Smooth muscle cell (in vitro differentiated cells): ENCODE measurements around the gene GIGYF2. TPM values are rescaled to one million over a fixed set of nuclear protein-coding genes. Genes with fewer than 3 reads are reported as not detected.

Experiments
- DNase-seq: peaks from one replicate; lab custom pipeline; 2025; ENCODE audit not compliant: unreplicated experiment; lab: John Stamatoyannopoulos, UW
- H2AFZ ChIP-seq: fragments of 200-600 bp; sonication (generic); 2 replicates; pipeline ENCODE4 v1.6.0; 2016; ENCODE audit warnings: antibody characterized with exemption, low read depth, mild to moderate bottlenecking
- H3F3A ChIP-seq: fragments of 200-600 bp; sonication (generic); 2 replicates; pipeline ENCODE4 v1.6.0; 2017; ENCODE audit warnings: antibody characterized with exemption, low read depth
- H3K27ac ChIP-seq: fragments of 200-600 bp; sonication (generic); 2 replicates; pipeline ENCODE4 v1.5.1; 2016; ENCODE audit warnings: low read depth, mild to moderate bottlenecking
- H3K27me3 ChIP-seq: fragments of 200-600 bp; sonication (generic); 2 replicates; pipeline ENCODE4 v1.6.1; 2016; ENCODE audit warnings: low read depth, mild to moderate bottlenecking
- H3K36me3 ChIP-seq: fragments of 200-600 bp; sonication (generic); 2 replicates; pipeline ENCODE4 v1.5.1; 2016; ENCODE audit warnings: low read depth
- H3K4me1 ChIP-seq: fragments of 200-600 bp; sonication (generic); 2 replicates; pipeline ENCODE4 v1.5.1; 2016; ENCODE audit warnings: low read depth
- H3K4me2 ChIP-seq: fragments of 200-600 bp; sonication (generic); 2 replicates; pipeline ENCODE4 v1.6.0; 2016; ENCODE audit warnings: mild to moderate bottlenecking
- H3K4me3 ChIP-seq: fragments of 200-600 bp; sonication (generic); 2 replicates; pipeline ENCODE4 v1.5.1; 2016; ENCODE audit warnings: mild to moderate bottlenecking
- H3K79me2 ChIP-seq: fragments of 200-600 bp; sonication (generic); 2 replicates; pipeline ENCODE4 v1.6.0; 2016; ENCODE audit warnings: low read depth, mild to moderate bottlenecking
- H3K9ac ChIP-seq: fragments of 200-600 bp; sonication (generic); 2 replicates; pipeline ENCODE4 v1.6.0; 2016; ENCODE audit warnings: low read depth
- H3K9me3 ChIP-seq: fragments of 200-600 bp; sonication (generic); replicated peaks from 2 replicates; pipeline ENCODE4 v1.5.1; 2016; ENCODE audit warnings: low read depth
- H4K20me1 ChIP-seq: fragments of 200-600 bp; sonication (generic); 2 replicates; pipeline ENCODE4 v1.6.0; 2016; ENCODE audit warnings: low read depth
- CTCF ChIP-seq: fragments of 200-600 bp; sonication (generic); IDR thresholded peaks from 2 replicates; pipeline ENCODE4 v1.5.1; 2017; ENCODE audit warnings: borderline replicate concordance, mild to moderate bottlenecking, antibody characterized with exemption; ENCODE audit not compliant: insufficient read depth, poor library complexity, severe bottlenecking
- WGBS: methylation state at CpG from one replicate; pipeline ENCODE4 v1.1.7; 2016; ENCODE audit warnings: low lambda C conversion rate; 5-methylcytosine and 5-hydroxymethylcytosine counted together
- polyA plus RNA-seq: library from polyadenylated mRNA; unstranded; fragments of >200 nt; fragmentation: Nextera tagmentation; extraction: Ambion mirVana; gene quantifications from 2 replicates; pipeline ENCODE4 v1.2.1, GENCODE V29; 2016
- total RNA-seq: library from RNA; depleted of rRNA; stranded (reverse); fragments of >200 nt; gene quantifications from 2 replicates; pipeline ENCODE4 v1.2.3, GENCODE V29; 2014

GIGYF2 gene
- total and polyA plus RNA-seq, 2 experiments from 2014 or later: 16.2 to 57.6 TPM

DNA sequence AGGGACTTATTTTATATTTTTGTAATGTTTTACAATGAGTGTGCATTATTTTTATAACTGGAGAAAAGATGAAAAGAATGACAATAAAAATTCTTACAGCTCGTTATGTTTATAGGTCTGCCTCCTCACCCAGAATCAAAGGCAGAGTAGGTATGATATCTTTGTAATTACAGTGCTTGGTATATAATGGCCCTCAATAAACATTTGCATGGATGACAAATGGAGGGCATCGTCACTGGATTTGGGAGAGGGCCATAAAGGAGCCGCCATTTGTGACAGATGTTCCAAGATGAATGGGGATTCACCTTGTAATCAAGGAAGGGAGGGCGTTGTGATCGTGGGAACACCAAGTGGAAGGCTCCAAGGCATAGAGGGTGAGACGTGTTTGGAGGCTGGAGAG is 22.6 kb upstream of the GIGYF2 start:
- Histone ChIP-seq H3K27me3 (no peaks in the 10 kb centered on the region), H3K36me3 (no peaks in the 10 kb centered on the region), H3K9ac (no peak overlapping the region), H2AFZ (no peak overlapping the region), H3K79me2 (no peaks in the 10 kb centered on the region), H3F3A (no peaks in the 10 kb centered on the region), H3K9me3 (no peaks in the 10 kb centered on the region), H4K20me1 (no peaks in the 10 kb centered on the region), H3K4me3 (no peak overlapping the region), H3K4me1 (no peaks in the 10 kb centered on the region), H3K27ac (no peak overlapping the region), H3K4me2 (no peak overlapping the region)
- DNase-seq: no peak
- no peak for TF ChIP-seq CTCF
- WGBS: 91% methylated on average over 6 of the region's 6 CpGs

DNA sequence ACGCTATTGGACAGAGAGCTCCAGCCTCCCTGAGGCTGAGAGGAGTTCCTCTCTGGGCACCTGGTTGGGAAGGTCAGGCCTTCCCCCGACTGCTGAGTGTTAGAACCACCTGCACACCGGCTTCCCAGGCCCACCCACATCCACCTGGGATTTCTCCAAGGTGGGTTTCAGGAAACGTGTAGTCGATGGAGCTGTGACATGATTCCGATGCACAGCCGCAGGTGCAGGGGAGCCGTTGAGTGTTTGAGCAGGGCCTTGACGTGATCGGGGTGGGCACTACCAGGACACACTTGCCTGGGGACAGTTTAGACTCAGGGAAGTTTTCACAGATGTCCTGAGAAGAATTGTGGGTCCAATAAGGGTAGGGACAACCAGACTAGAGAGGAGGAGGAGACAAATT is 21.8 kb upstream of the GIGYF2 start:
- Histone ChIP-seq H3K4me1 (no peaks in the 10 kb centered on the region), H3K27me3 (no peaks in the 10 kb centered on the region), H3K79me2 (no peaks in the 10 kb centered on the region), H3K9me3 (no peaks in the 10 kb centered on the region), H3F3A (no peaks in the 10 kb centered on the region), H3K27ac (no peak overlapping the region), H4K20me1 (no peaks in the 10 kb centered on the region), H3K4me2 (no peak overlapping the region), H2AFZ (no peak overlapping the region), H3K36me3 (no peaks in the 10 kb centered on the region), H3K9ac (no peak overlapping the region), H3K4me3 (no peak overlapping the region)
- WGBS: 94% methylated on average over 10 of the region's 10 CpGs
- TF ChIP-seq CTCF: no peak
- DNase-seq: no peak

DNA sequence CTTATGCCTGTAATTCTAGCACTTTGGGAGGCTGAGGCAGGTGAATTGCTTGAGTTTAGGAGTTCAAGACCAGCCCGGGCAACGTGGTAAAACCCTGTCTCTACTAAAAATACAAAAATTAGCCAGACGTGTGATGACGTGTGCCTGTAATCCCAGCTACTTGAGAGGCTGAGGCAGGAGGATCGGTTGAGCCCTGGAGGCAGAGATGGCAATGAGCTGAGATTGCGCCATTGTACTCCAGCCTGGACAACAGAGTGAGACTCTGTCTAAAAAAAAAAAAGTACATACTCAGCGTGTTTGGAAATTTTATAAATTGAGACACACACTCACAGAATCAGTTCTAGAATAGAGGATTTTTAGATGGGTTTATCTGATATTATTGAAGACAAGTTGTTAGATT is 17.1 kb upstream of the GIGYF2 start:
- no peak overlapping the region for H2AFZ ChIP-seq
- WGBS: 92% methylated on average over 7 of the region's 7 CpGs
- no peak for TF ChIP-seq CTCF
- no peaks in the 10 kb centered on the region for H4K20me1 ChIP-seq
- no peak overlapping the region for H3K9ac ChIP-seq
- H3K27ac ChIP-seq: no peak overlapping the region
- no peak for DNase-seq
- no peaks in the 10 kb centered on the region for H3K9me3 ChIP-seq
- H3K36me3 ChIP-seq: no peaks in the 10 kb centered on the region
- no peak overlapping the region for H3K4me3 ChIP-seq
- no peaks in the 10 kb centered on the region for H3K4me1 ChIP-seq
- H3K4me2 ChIP-seq: no peak overlapping the region
- H3F3A ChIP-seq: no peaks in the 10 kb centered on the region
- H3K79me2 ChIP-seq: no peaks in the 10 kb centered on the region
- H3K27me3 ChIP-seq: no peaks in the 10 kb centered on the region

DNA sequence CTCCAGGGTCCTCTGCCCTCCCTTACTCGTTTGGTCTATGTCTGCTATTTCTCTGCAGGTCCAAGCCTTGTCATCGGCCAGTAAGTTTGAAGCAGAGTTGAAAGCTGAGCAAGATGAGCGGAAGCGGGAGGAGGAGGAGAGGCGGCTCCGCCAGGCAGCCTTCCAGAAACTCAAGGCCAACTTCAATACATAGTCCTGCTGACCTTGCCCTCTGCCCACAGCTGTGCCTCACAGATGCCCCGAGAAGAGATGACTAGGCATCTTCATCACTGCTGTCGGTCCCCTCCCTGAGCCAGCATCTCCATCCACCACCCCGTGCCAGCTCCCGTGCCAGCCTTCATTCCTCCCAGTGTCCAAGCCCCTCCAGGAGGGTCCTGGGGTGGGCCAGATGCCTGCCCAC is 15.6 kb upstream of the GIGYF2 start:
- Histone ChIP-seq H3F3A (no peaks in the 10 kb centered on the region), H3K36me3 (no peaks in the 10 kb centered on the region), H2AFZ (no peak overlapping the region), H3K9me3 (no peaks in the 10 kb centered on the region), H4K20me1 (no peaks in the 10 kb centered on the region), H3K4me2 (no peak overlapping the region), H3K9ac (no peak overlapping the region), H3K27ac (no peak overlapping the region), H3K4me3 (no peak overlapping the region), H3K27me3 (no peaks in the 10 kb centered on the region), H3K4me1 (no peaks in the 10 kb centered on the region), H3K79me2 (no peaks in the 10 kb centered on the region)
- DNase-seq: no peak
- no peak for TF ChIP-seq CTCF
- WGBS: 95% methylated on average over 10 of the region's 10 CpGs
